ENCODE results near the gene RAPGEF4. TPM values are rescaled to one million over a fixed set of nuclear protein-coding genes. Genes with fewer than 3 reads are reported as not detected.
A peak's percentile ranks its signal among the peaks of the same experiment; 100 is the strongest.

Gene RAPGEF4
- total RNA-seq, 1 experiment from 2014 or later, result not detected

DNA sequence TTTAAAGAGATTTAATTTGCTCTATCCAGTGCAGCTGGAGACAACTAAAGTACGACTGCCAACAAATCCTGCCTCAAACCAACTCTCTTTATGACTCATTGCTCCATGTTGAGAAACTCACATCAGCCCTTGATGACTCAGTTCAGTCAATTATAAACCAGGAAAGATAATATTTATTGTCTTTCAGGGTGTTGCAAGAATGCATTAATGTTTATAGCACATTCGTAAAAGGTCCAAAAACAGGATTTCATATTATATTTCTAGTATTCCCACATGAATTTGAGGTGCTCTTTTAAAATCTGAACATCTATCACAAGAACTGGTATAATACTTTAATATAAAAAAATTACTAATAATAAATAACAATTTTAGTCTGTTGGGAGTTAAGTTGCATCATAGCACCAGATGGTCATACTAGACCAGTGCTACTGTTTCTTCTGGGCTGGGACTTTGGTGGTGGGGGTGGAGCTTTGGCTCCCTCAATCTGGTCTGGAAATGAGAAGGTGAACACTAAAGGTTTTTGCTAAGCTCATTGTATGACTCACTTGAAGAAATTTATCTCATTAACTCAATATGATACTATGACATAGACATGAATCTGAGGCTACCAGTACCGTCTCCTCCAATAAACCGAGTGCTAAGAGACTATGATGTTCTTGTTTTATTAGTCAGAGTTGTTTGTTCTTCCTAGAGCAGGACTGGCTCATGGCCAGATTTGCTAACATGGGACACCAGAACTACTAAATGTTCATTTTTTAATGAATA lies 313.4 kb downstream of the RAPGEF4 start:
- intact Hi-C loops (cut with micrococcal nuclease; ENCODE audit: unreplicated experiment), result loop anchor here (1.0 to 2.0 kb wide), 2 partner anchors 26 to 50 kb away; partner anchors contain the start of gene MAP3K20
- Histone ChIP-seq H3K4me2 (peak overlapping the region; percentile 70), H4K20me1 (ENCODE audit: insufficient read depth) (no peaks in the 10 kb centered on the region), H3K36me3 (ENCODE audit: low read depth) (no peaks in the 10 kb centered on the region), H3K27ac (peak overlapping the region; percentile 88), H3K27me3 (ENCODE audit: insufficient read depth, low read depth) (no peaks in the 10 kb centered on the region), H3K4me1 (replicated peaks; ENCODE audit: insufficient read depth) (peaks cover 72% of the 10 kb centered on the region), H3K4me3 (peak overlapping the region; percentile 28; the same call in 1 of the 2 replicates), H2AFZ (no peak overlapping the region), H3F3A (ENCODE audit: insufficient read depth, low read depth) (peaks cover 45% of the 10 kb centered on the region), H3K9me2 (ENCODE audit: insufficient read depth) (no peaks in the 10 kb centered on the region; the same call in 1 of the 2 replicates), H3K9me3 (ENCODE audit: insufficient read depth, low read depth) (peaks cover 4% of the 10 kb centered on the region; the same call in 1 of the 2 replicates), H3K79me2 (ENCODE audit: low read depth) (no peaks in the 10 kb centered on the region)
- DNase-seq, result peak; percentile 91 to 100
- ChIA-PET CTCF (interaction anchor here (0.6 to 0.7 kb wide), 4 partner anchors 22 to 942 kb away, joined by 3 to 5 read pairs (median 3); no protein-coding TSS in a partner anchor), POLR2A (ENCODE audit: unreplicated experiment) (interaction anchor here (0.6 to 1.0 kb wide), 10 partner anchors 24 to 916 kb away, joined by 3 to 11 read pairs (median 6); partner anchors contain the start of gene MAP3K20)
- TF ChIP-seq EZH2 (IDR thresholded peaks at IDR 0.05; ENCODE audit: low read depth) (no peak), CTCF (conservative IDR thresholded peaks at IDR 0.05) (0 out of 2 replicates have a peak, but pooled peaks have one; percentile 6)
- no TSS peak for BruUV-seq (replicated peaks)

DNA sequence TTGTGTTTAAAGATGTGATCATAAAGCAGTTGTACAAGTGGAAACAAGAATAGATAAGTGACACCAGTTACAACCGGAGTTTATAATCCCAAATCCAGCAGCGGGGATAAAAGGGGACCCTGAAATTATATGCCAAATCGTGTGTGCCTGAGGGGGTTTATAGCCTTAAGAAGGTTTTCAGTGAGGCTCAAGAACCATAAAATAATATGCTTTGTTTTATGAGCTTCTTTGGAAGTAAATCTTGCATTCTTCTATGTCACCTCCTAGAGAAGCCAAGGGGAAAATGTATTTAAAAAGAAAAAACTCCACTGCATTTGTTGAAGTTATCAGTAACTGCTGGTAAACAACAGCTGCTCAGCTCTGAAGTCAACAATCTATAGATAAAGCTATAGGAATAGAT lies 314.2 kb downstream of the RAPGEF4 start:
- no peaks in the 10 kb centered on the region for H3K36me3 ChIP-seq (ENCODE audit: low read depth)
- intact Hi-C loops (cut with micrococcal nuclease; ENCODE audit: unreplicated experiment), result loop anchor here (1.0 to 2.0 kb wide), 2 partner anchors 25 to 51 kb away; partner anchors contain the start of gene MAP3K20
- TSS peak; percentile 93 for BruUV-seq (replicated peaks)
- no peak for DNase-seq
- H3K4me3 ChIP-seq, result peak overlapping the region; percentile 28; the same call in 1 of the 2 replicates
- ChIA-PET POLR2A (ENCODE audit: unreplicated experiment) (interaction anchor here (0.6 to 1.0 kb wide), 3 partner anchors 23 to 589 kb away, joined by 4 to 11 read pairs (median 4); partner anchors contain the start of gene MAP3K20), CTCF (interaction anchor here (0.5 to 0.6 kb wide), 3 partner anchors 56 to 160 kb away, joined by 3 read pairs; no protein-coding TSS in a partner anchor)
- peak overlapping the region; percentile 88 for H3K27ac ChIP-seq
- H3F3A ChIP-seq (ENCODE audit: insufficient read depth, low read depth), result peaks cover 38% of the 10 kb centered on the region
- no peaks in the 10 kb centered on the region for H3K27me3 ChIP-seq (ENCODE audit: insufficient read depth, low read depth)
- peaks cover 4% of the 10 kb centered on the region; the same call in 1 of the 2 replicates for H3K9me3 ChIP-seq (ENCODE audit: insufficient read depth, low read depth)
- H2AFZ ChIP-seq, result no peak overlapping the region
- no peaks in the 10 kb centered on the region; the same call in 1 of the 2 replicates for H3K9me2 ChIP-seq (ENCODE audit: insufficient read depth)
- H3K4me1 ChIP-seq (replicated peaks; ENCODE audit: insufficient read depth), result peaks cover 68% of the 10 kb centered on the region
- no peaks in the 10 kb centered on the region for H4K20me1 ChIP-seq (ENCODE audit: insufficient read depth)
- H3K79me2 ChIP-seq (ENCODE audit: low read depth), result no peaks in the 10 kb centered on the region
- peak overlapping the region; percentile 70 for H3K4me2 ChIP-seq
- TF ChIP-seq CTCF (conservative IDR thresholded peaks at IDR 0.05) (0 out of 2 replicates have a peak, but pooled peaks have one; percentile 11), EZH2 (IDR thresholded peaks at IDR 0.05; ENCODE audit: low read depth) (no peak)

- Histone ChIP-seq H3K4me1 (replicated peaks; ENCODE audit: insufficient read depth) (peaks cover 60% of the 10 kb centered on the region), H2AFZ (no peak overlapping the region), H3K27me3 (ENCODE audit: insufficient read depth, low read depth) (no peaks in the 10 kb centered on the region), H3K4me3 (no peak overlapping the region), H3K9me3 (ENCODE audit: insufficient read depth, low read depth) (peaks cover 4% of the 10 kb centered on the region; the same call in 1 of the 2 replicates), H4K20me1 (ENCODE audit: insufficient read depth) (no peaks in the 10 kb centered on the region), H3K27ac (0 out of 2 replicates have a peak overlapping the region, but pooled peaks have one; percentile 88), H3K79me2 (ENCODE audit: low read depth) (no peaks in the 10 kb centered on the region), H3F3A (ENCODE audit: insufficient read depth, low read depth) (peaks cover 32% of the 10 kb centered on the region), H3K9me2 (ENCODE audit: insufficient read depth) (no peaks in the 10 kb centered on the region; the same call in 1 of the 2 replicates), H3K4me2 (no peak overlapping the region), H3K36me3 (ENCODE audit: low read depth) (no peaks in the 10 kb centered on the region)
- ChIA-PET CTCF (no interaction called here), POLR2A (ENCODE audit: unreplicated experiment) (no interaction called here)
- no peak for DNase-seq
- no TSS peak for BruUV-seq (replicated peaks)
- intact Hi-C loops (cut with micrococcal nuclease; ENCODE audit: unreplicated experiment), result no loop called here
- TF ChIP-seq CTCF (conservative IDR thresholded peaks at IDR 0.05), result no peak
These were observed 315.0 kb downstream of the RAPGEF4 start for GRCh38 chr2:173050684-173051083.
